ENCODE measurements around the gene OAT. TPM values are rescaled to one million over a fixed set of nuclear protein-coding genes. Genes with fewer than 3 reads are reported as not detected.

Gene OAT
- total RNA-seq, 6 experiments from 2014 or later = 126 to 158 (median 137) TPM

GRCh38 chr10:124420254-124420653 is 1.5 kb upstream of the OAT start:
- Mint-ChIP-seq H3K9me3 (no peaks in the 10 kb centered on the region), H3K36me3 (ENCODE audit: low read depth) (no peaks in the 10 kb centered on the region), H3K27ac (no peak overlapping the region), H3K27me3 (ENCODE audit: insufficient read depth) (peaks cover 25% of the 10 kb centered on the region), H3K4me1 (ENCODE audit: low read depth) (peaks cover 30% of the 10 kb centered on the region), H3K4me3 (no peak overlapping the region)
- no peak for DNase-seq
- TF ChIP-seq CTCF (IDR thresholded peaks at IDR 0.05) = no peak

GRCh38 chr10:124419635-124420034 is 912 bp upstream of the OAT start:
- no peak for TF ChIP-seq CTCF (IDR thresholded peaks at IDR 0.05)
- DNase-seq = no peak
- Mint-ChIP-seq H3K4me3 (peak overlapping the region; percentile 95), H3K27me3 (ENCODE audit: insufficient read depth) (peaks cover 24% of the 10 kb centered on the region), H3K9me3 (no peaks in the 10 kb centered on the region), H3K27ac (no peak overlapping the region), H3K4me1 (ENCODE audit: low read depth) (peaks cover 33% of the 10 kb centered on the region), H3K36me3 (ENCODE audit: low read depth) (no peaks in the 10 kb centered on the region)

- H3K4me1 Mint-ChIP-seq (ENCODE audit: low read depth) = peaks cover 41% of the 10 kb centered on the region
- H3K27ac Mint-ChIP-seq = peak overlapping the region; percentile 85
- H3K4me3 Mint-ChIP-seq = peak overlapping the region; percentile 95
- TF ChIP-seq CTCF (IDR thresholded peaks at IDR 0.05) = peak; percentile 43
- no peaks in the 10 kb centered on the region for H3K9me3 Mint-ChIP-seq
- peaks cover 11% of the 10 kb centered on the region for H3K27me3 Mint-ChIP-seq (ENCODE audit: insufficient read depth)
- no peaks in the 10 kb centered on the region for H3K36me3 Mint-ChIP-seq (ENCODE audit: low read depth)
- DNase-seq = peak; percentile 36
These were observed 613 bp downstream of the OAT start for GRCh38 chr10:124417895-124418725.

GRCh38 chr10:124416733-124417132 is 2.0 kb downstream of the OAT start:
- no peak for TF ChIP-seq CTCF (IDR thresholded peaks at IDR 0.05)
- H3K36me3 Mint-ChIP-seq (ENCODE audit: low read depth) = no peaks in the 10 kb centered on the region
- H3K9me3 Mint-ChIP-seq = no peaks in the 10 kb centered on the region
- peaks cover 41% of the 10 kb centered on the region for H3K4me1 Mint-ChIP-seq (ENCODE audit: low read depth)
- peak overlapping the region; percentile 95 for H3K4me3 Mint-ChIP-seq
- H3K27ac Mint-ChIP-seq = peak overlapping the region; percentile 40; the same call in 1 of the 2 replicates
- H3K27me3 Mint-ChIP-seq (ENCODE audit: insufficient read depth) = peaks cover 5% of the 10 kb centered on the region
- no peak for DNase-seq

GRCh38 chr10:124415210-124415609 is 3.5 kb downstream of the OAT start:
- no peak overlapping the region for H3K4me3 Mint-ChIP-seq
- no peak overlapping the region; the same call in 1 of the 2 replicates for H3K27ac Mint-ChIP-seq
- DNase-seq = no peak
- H3K27me3 Mint-ChIP-seq (ENCODE audit: insufficient read depth) = peaks cover 2% of the 10 kb centered on the region
- no peaks in the 10 kb centered on the region for H3K9me3 Mint-ChIP-seq
- H3K36me3 Mint-ChIP-seq (ENCODE audit: low read depth) = peaks cover 3% of the 10 kb centered on the region; the same call in 1 of the 2 replicates
- H3K4me1 Mint-ChIP-seq (ENCODE audit: low read depth) = peaks cover 42% of the 10 kb centered on the region
- TF ChIP-seq CTCF (IDR thresholded peaks at IDR 0.05) = no peak

Measured in HFFc6 (cell line).